Neural cell (in vitro differentiated cells): ENCODE results near the gene RFX8. TPM values are rescaled to one million over a fixed set of nuclear protein-coding genes. Genes with fewer than 3 reads are reported as not detected.

ENCODE experiments used
- H2AFZ ChIP-seq: fragments of 200-600, 300-800 bp; sonication (generic), shearing (Covaris generic); 2 replicates; pipeline ENCODE4 v1.6.0; 2014; ENCODE audit warnings: low read depth, mild to moderate bottlenecking, antibody characterized with exemption, low read length, moderate library complexity
- H3F3A ChIP-seq: fragments of 200-600 bp; shearing (Covaris generic); 2 replicates; pipeline ENCODE4 v1.6.1; 2016; ENCODE audit warnings: mild to moderate bottlenecking, moderate library complexity, mixed read lengths, antibody characterized with exemption, low read length; ENCODE audit not compliant: insufficient read depth, poor library complexity, severe bottlenecking
- H3K27ac ChIP-seq: fragments of 200-600, 300-800 bp; sonication (generic), shearing (Covaris generic); 2 replicates; pipeline ENCODE4 v1.5.1; 2014; ENCODE audit warnings: mild to moderate bottlenecking, low read length, moderate library complexity
- H3K27me3 ChIP-seq: fragments of 300-800, 200-600 bp; sonication (generic), shearing (Covaris generic); 2 replicates; pipeline ENCODE4 v1.6.0; 2014; ENCODE audit warnings: mild to moderate bottlenecking, low read depth, low read length, moderate library complexity; ENCODE audit not compliant: insufficient read depth
- H3K36me3 ChIP-seq: fragments of 300-800, 200-600 bp; sonication (generic), shearing (Covaris generic); 2 replicates; pipeline ENCODE4 v1.5.1; 2014; ENCODE audit warnings: mild to moderate bottlenecking, antibody characterized with exemption, low read length, moderate library complexity; ENCODE audit not compliant: insufficient read depth
- H3K4me2 ChIP-seq: fragments of 300-800, 200-600 bp; sonication (generic), shearing (Covaris generic); 2 replicates; pipeline ENCODE4 v1.6.0; 2014; ENCODE audit warnings: mild to moderate bottlenecking, low read length
- H3K4me3 ChIP-seq: fragments of 300-800, 200-600 bp; sonication (generic), shearing (Covaris generic); 2 replicates; pipeline ENCODE4 v1.5.1; 2014; ENCODE audit warnings: mild to moderate bottlenecking, low read length, moderate library complexity
- H3K79me2 ChIP-seq: fragments of 200-600 bp; shearing (Covaris generic); replicated peaks from 2 replicates; pipeline ENCODE4 v1.6.0; 2014; ENCODE audit warnings: mild to moderate bottlenecking, low read length, moderate library complexity; ENCODE audit not compliant: insufficient read depth
- H3K9ac ChIP-seq: fragments of 300-800, 200-600 bp; sonication (generic), shearing (Covaris generic); 2 replicates; pipeline ENCODE4 v1.6.1; 2016; ENCODE audit warnings: mild to moderate bottlenecking, low read length, mixed read lengths
- H3K9me2 ChIP-seq: fragments of 200-600 bp; shearing (Covaris generic); 2 replicates; pipeline ENCODE4 v1.6.1; 2016; ENCODE audit warnings: mild to moderate bottlenecking, low read length, mixed read lengths; ENCODE audit not compliant: insufficient read depth
- H3K9me3 ChIP-seq: fragments of 200-600, 300-800 bp; sonication (generic), shearing (Covaris generic); 2 replicates; pipeline ENCODE4 v1.6.1; 2016; ENCODE audit warnings: mild to moderate bottlenecking, mixed run types, low read length, moderate library complexity, mixed read lengths
- H4K20me1 ChIP-seq: fragments of 200-600 bp; shearing (Covaris generic); 2 replicates; pipeline ENCODE4 v1.6.1; 2016; ENCODE audit warnings: mild to moderate bottlenecking, mixed run types; ENCODE audit not compliant: insufficient read depth
- EP300 ChIP-seq: fragments of 450-650 bp; conservative IDR thresholded peaks from 2 replicates; pipeline ENCODE4 v1.6.1; 2014; ENCODE audit warnings: antibody characterized with exemption, mild to moderate bottlenecking, moderate library complexity; ENCODE audit not compliant: poor library complexity, severe bottlenecking
- EZH2 ChIP-seq: fragments of 200-600, 300-800 bp; shearing (Covaris generic), sonication (generic); IDR thresholded peaks from 2 replicates; pipeline ENCODE4 v1.6.1; 2014; ENCODE audit warnings: antibody characterized with exemption, low read length, borderline replicate concordance, mild to moderate bottlenecking; ENCODE audit not compliant: insufficient read depth, poor library complexity, severe bottlenecking
- MXI1 ChIP-seq: fragments of 450-650 bp; conservative IDR thresholded peaks from 2 replicates; pipeline ENCODE4 v1.6.1; 2014; ENCODE audit warnings: antibody characterized with exemption, mild to moderate bottlenecking; ENCODE audit not compliant: poor library complexity, severe bottlenecking
- POLR2AphosphoS5 ChIP-seq: IDR thresholded peaks from 2 replicates; pipeline ENCODE4 v1.6.1; 2012
- RAD21 ChIP-seq: fragments of 450-650 bp; conservative IDR thresholded peaks from 2 replicates; pipeline ENCODE4 v1.6.1; 2014; ENCODE audit warnings: antibody characterized with exemption, mild to moderate bottlenecking, moderate library complexity
- REST ChIP-seq: IDR thresholded peaks from 2 replicates; pipeline ENCODE4 v1.6.1; 2012; ENCODE audit warnings: borderline replicate concordance
- SMC3 ChIP-seq: fragments of 450-650 bp; conservative IDR thresholded peaks from 2 replicates; pipeline ENCODE4 v1.6.1; 2014; ENCODE audit warnings: antibody characterized with exemption, mild to moderate bottlenecking, moderate library complexity; ENCODE audit not compliant: poor library complexity
- TAF1 ChIP-seq: IDR thresholded peaks from 2 replicates; pipeline ENCODE4 v1.6.1; 2012; ENCODE audit warnings: low read depth
- polyA plus RNA-seq: library from polyadenylated mRNA; depleted of rRNA; stranded (reverse); fragments of >200 nt; gene quantifications from 2 replicates; pipeline ENCODE4 v1.2.3, GENCODE V29; 2014
- TF ChIP-seq, protein P1 (sequence below): fragments of 450-650 bp; IDR thresholded peaks from 2 replicates; pipeline ENCODE4 v1.5.1; 2014; ENCODE audit warnings: antibody characterized with exemption, mild to moderate bottlenecking, moderate library complexity; ENCODE audit not compliant: poor library complexity, severe bottlenecking

Gene RFX8
- polyA plus RNA-seq, 1 donor from 2014 or later = not detected

GRCh38 chr2:101428422-101429176 lies 46.3 kb downstream of the RFX8 start:
- H3F3A ChIP-seq = no peaks in the 10 kb centered on the region
- H3K79me2 ChIP-seq = no peaks in the 10 kb centered on the region
- no peaks in the 10 kb centered on the region for H3K36me3 ChIP-seq
- no peaks in the 10 kb centered on the region for H3K27me3 ChIP-seq
- H2AFZ ChIP-seq = no peak overlapping the region
- no peak for TF ChIP-seq EZH2
- TF ChIP-seq MXI1 = no peak
- no peak for TF ChIP-seq EP300
- TF ChIP-seq, protein P1, sequence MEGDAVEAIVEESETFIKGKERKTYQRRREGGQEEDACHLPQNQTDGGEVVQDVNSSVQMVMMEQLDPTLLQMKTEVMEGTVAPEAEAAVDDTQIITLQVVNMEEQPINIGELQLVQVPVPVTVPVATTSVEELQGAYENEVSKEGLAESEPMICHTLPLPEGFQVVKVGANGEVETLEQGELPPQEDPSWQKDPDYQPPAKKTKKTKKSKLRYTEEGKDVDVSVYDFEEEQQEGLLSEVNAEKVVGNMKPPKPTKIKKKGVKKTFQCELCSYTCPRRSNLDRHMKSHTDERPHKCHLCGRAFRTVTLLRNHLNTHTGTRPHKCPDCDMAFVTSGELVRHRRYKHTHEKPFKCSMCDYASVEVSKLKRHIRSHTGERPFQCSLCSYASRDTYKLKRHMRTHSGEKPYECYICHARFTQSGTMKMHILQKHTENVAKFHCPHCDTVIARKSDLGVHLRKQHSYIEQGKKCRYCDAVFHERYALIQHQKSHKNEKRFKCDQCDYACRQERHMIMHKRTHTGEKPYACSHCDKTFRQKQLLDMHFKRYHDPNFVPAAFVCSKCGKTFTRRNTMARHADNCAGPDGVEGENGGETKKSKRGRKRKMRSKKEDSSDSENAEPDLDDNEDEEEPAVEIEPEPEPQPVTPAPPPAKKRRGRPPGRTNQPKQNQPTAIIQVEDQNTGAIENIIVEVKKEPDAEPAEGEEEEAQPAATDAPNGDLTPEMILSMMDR = no peak
- no peak for TF ChIP-seq REST
- no peak for TF ChIP-seq TAF1
- no peak for TF ChIP-seq RAD21
- no peak for TF ChIP-seq SMC3
- no peak for TF ChIP-seq POLR2AphosphoS5
- no peak overlapping the region for H3K4me3 ChIP-seq
- H3K9me3 ChIP-seq = no peaks in the 10 kb centered on the region
- H4K20me1 ChIP-seq = no peaks in the 10 kb centered on the region
- no peaks in the 10 kb centered on the region for H3K9me2 ChIP-seq
- H3K27ac ChIP-seq = no peak overlapping the region
- no peak overlapping the region for H3K9ac ChIP-seq
- no peak overlapping the region for H3K4me2 ChIP-seq

GRCh38 chr2:101427743-101428142 lies 47.2 kb downstream of the RFX8 start:
- Histone ChIP-seq H3K36me3 (no peaks in the 10 kb centered on the region), H3K79me2 (no peaks in the 10 kb centered on the region), H4K20me1 (no peaks in the 10 kb centered on the region), H3K27me3 (no peaks in the 10 kb centered on the region), H2AFZ (no peak overlapping the region), H3K9me3 (no peaks in the 10 kb centered on the region), H3K9me2 (no peaks in the 10 kb centered on the region), H3K4me2 (no peak overlapping the region), H3K4me3 (no peak overlapping the region), H3K27ac (no peak overlapping the region), H3K9ac (no peak overlapping the region), H3F3A (no peaks in the 10 kb centered on the region)
- TF ChIP-seq EZH2 (no peak), SMC3 (no peak), POLR2AphosphoS5 (no peak), RAD21 (no peak), REST (no peak), MXI1 (no peak), TAF1 (no peak)
- TF ChIP-seq, protein P1 = no peak
